ENCODE results near the gene TICAM1.
"Not testable (repeated sequence)": the region's sequence is repeated elsewhere in the genome, so short reads cannot be mapped to it uniquely, and the experiment has no call there.

The TICAM1 gene

DNA sequence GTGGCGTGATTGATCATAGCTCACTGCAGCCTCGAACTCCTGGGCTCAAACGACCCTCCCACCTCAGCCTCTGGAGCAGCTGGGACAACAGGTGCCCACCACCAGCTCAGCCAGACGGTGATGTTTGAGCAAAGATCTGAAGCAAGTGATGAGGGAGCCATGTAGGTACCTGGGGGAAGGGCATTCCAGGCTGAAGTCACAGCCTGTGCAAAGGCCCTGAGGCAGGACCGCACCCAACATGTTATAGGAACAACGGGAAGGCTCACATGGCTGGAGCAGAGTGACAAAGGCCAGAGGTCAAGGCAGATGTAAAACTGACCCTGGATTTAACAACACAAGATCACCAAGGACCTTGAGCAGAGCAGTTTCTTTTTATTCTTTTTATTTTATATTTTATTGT, 25.1 kb downstream of the TICAM1 start:
- TF ChIP-seq, protein P1, sequence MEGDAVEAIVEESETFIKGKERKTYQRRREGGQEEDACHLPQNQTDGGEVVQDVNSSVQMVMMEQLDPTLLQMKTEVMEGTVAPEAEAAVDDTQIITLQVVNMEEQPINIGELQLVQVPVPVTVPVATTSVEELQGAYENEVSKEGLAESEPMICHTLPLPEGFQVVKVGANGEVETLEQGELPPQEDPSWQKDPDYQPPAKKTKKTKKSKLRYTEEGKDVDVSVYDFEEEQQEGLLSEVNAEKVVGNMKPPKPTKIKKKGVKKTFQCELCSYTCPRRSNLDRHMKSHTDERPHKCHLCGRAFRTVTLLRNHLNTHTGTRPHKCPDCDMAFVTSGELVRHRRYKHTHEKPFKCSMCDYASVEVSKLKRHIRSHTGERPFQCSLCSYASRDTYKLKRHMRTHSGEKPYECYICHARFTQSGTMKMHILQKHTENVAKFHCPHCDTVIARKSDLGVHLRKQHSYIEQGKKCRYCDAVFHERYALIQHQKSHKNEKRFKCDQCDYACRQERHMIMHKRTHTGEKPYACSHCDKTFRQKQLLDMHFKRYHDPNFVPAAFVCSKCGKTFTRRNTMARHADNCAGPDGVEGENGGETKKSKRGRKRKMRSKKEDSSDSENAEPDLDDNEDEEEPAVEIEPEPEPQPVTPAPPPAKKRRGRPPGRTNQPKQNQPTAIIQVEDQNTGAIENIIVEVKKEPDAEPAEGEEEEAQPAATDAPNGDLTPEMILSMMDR (conservative IDR thresholded peaks at IDR 0.05; ENCODE audit: low read depth): no peak
- no peak for DNase-seq (ENCODE audit: low spot score)
- H3K27ac ChIP-seq: no peak overlapping the region; the same call in 1 of the 2 replicates
- ChIA-PET CTCF (interaction anchor here (0.7 kb wide), 1 partner anchor 37 kb away, joined by 3 read pairs; no protein-coding TSS in a partner anchor), POLR2A (ENCODE audit: low non-redundant PET) (no interaction called here)

DNA sequence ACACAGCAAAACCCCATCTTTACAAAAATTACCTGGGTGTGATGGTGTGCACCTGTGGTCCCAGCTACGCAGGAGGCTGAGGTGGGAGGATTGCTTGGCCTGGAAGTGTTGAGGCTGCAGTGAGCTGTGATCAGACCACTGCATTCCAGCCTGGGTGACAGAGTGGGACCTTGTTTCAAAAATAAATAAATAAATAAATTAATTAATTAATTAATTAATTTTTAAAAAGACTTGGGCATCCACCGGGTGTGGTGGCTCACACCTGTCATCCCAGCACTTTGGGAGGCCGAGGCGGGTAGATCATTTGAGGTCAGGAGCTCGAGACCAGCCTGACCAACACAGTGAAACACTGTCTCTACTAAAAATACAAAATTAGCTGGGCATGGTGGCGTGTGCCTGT, 26.4 kb downstream of the TICAM1 start:
- H3K27ac ChIP-seq; POLR2A ChIA-PET (ENCODE audit: low non-redundant PET); DNase-seq (ENCODE audit: low spot score): not testable (repeated sequence)
- CTCF ChIA-PET: interaction anchor here (0.7 to 1.5 kb wide), 4 partner anchors 14 to 106 kb away, joined by 3 to 19 read pairs (median 6); partner anchors contain the start of gene FEM1A

DNA sequence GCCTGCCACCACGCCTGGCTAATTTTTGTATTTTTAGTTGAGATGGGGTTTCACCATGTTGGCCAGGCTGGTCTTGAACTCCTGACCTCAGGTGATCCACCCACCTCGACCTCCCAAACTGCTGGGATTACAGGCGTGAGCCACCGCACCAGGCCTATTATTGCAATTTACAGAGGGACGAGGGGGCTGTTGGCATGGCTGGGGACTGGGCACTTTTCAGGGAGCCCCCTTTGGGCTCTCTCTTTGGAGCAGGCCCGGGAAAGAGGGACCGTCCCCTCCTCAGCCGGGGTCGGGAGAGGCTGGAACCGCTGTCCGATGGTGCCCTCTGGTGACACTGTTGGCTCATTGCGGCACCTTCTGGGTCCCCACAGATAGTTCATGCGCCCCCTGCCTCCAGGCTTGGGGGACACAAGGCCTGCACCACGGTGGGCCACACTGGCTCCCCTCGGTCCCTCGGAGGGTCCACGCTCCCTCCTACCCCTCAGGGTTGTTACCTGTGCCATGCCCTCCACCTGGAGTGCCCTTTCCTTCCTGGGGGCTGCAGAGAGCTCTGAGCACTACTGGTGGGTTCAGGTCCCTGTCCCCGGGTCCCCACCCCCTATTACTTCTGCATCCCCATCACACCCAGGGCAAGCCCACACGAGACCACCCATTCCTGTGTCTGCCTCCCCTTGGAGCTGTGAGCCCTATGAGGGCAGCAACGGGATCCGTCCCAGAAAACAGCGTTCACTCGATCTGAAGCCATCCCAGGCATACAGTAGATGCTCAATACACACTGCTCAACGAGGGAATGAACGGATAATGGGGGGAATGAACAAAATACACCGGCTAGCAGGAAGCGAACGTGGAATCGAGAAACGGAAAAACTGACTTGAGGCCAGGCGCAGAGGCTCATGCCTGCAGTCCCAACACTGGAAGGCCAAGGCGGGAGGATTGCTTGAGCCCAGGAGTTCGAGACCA, 27.5 kb downstream of the TICAM1 start:
- POLR2A ChIA-PET (ENCODE audit: low non-redundant PET): no interaction called here
- CTCF ChIA-PET: interaction anchor here (0.6 to 1.5 kb wide), 6 partner anchors 13 to 107 kb away, joined by 4 to 19 read pairs (median 6); partner anchors contain the start of gene FEM1A

DNA sequence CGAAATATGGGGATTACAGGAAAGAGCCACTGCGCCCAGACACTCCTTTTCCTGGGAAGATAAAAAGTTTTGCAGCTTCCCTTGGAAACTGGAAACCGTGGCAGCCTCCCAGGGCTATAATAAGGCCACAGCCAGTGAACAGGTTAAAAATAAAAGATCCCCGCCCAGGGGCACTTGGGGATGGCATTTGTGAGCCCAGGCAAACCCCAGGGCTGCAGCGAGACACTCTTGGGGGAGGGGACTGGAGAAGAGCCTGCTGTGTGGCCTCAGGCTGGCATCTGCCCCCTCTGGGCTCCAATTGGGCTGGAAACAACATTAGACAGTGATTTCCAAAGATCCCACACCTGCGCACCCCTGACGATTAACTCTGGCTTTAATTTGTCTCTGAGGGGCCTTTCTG, 28.8 kb downstream of the TICAM1 start:
- POLR2A ChIA-PET (ENCODE audit: low non-redundant PET): no interaction called here
- no peak for DNase-seq (ENCODE audit: low spot score)
- CTCF ChIA-PET: interaction anchor here (0.9 kb wide), 1 partner anchor 70 kb away, joined by 3 read pairs; no protein-coding TSS in a partner anchor
- no peak overlapping the region for H3K27ac ChIP-seq
- TF ChIP-seq, protein P1 (conservative IDR thresholded peaks at IDR 0.05; ENCODE audit: low read depth): no peak

More for the DNA sequence above, 27.5 kb downstream of the TICAM1 start:
- H3K27ac ChIP-seq: no peak overlapping the region
- DNase-seq (ENCODE audit: low spot score): peak; percentile 46
- TF ChIP-seq, protein P1 (conservative IDR thresholded peaks at IDR 0.05; ENCODE audit: low read depth): peak; percentile 86

DNA sequence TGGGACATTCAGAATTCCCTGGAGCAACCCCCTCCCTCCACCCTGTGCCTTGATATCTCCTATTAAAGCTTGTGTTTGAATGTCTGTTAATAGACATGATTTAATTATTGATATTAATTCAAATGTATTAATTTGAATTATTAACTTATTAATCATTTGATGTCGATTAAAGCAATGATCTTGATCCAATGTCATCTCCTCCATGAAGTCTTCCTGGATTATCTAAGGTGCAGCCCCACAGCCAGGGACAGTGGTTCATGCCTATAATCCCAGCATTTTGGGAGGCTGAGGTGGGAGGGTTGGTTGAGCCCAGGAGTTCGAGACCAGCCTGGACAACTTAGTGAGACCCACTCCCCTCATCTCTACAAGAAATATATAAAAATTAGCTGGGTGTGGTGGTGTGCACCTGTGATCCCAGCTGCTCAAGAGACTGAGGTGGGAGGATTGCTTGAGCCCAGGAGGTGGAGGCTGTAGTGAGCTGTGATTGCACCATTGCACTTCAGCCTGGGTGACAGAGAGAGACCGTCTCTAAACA, 30.4 kb downstream of the TICAM1 start:
- TF ChIP-seq, protein P1 (conservative IDR thresholded peaks at IDR 0.05; ENCODE audit: low read depth): no peak
- CTCF ChIA-PET: interaction anchor here (0.6 to 2.0 kb wide), 2 partner anchors 10 to 23 kb away, joined by 3 to 6 read pairs; no protein-coding TSS in a partner anchor
- peak overlapping the region; percentile 67 for H3K27ac ChIP-seq
- POLR2A ChIA-PET (ENCODE audit: low non-redundant PET): no interaction called here
- no peak for DNase-seq (ENCODE audit: low spot score)

DNA sequence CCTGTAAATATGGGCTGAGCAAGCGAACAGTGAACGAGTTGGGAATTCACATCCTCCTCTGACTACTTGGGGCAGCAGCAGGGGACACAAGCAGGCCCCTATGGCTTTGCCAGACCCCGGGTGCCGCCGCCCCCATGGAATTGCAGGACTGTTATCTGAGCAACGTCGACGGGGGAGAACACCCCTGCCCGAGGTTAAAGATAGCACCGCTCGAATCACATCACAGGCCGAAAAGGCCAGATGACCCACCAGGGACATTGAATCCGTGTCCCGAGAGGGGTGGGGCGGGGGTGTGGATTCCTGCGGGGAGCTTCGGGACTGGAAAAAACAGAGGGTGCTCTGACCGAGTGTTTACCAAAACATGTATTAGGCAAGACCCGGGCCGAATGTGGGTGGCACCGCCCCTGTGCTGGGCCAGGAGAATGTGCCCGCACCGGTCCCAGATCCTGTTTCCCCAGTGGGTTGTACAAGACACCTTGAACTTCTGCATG, 30.9 kb downstream of the TICAM1 start:
- peak overlapping the region; percentile 67 for H3K27ac ChIP-seq
- CTCF ChIA-PET: interaction anchor here (0.8 to 2.0 kb wide), 2 partner anchors 9 to 10 kb away, joined by 3 to 6 read pairs; partner anchors contain the start of gene FEM1A
- POLR2A ChIA-PET (ENCODE audit: low non-redundant PET): no interaction called here
- TF ChIP-seq, protein P1 (conservative IDR thresholded peaks at IDR 0.05; ENCODE audit: low read depth): no peak
- peak; percentile 64 for DNase-seq (ENCODE audit: low spot score)
